HG02885 (cell line): Measurements from ENCODE around the gene SIK2.

Source experiments
- ATAC-seq: cut with Tn5 transposase; IDR thresholded peaks from one replicate; pipeline ENCODE4 v1.9.1; 2021; ENCODE audit warnings: mild to moderate bottlenecking; ENCODE audit not compliant: unreplicated experiment, poor library complexity

Gene SIK2

GRCh38 chr11:111723595-111723994, 121.3 kb downstream of the SIK2 start:
- ATAC-seq: no peak

GRCh38 chr11:111724615-111725129, 122.4 kb downstream of the SIK2 start:
- no peak for ATAC-seq

GRCh38 chr11:111725621-111726020, 123.4 kb downstream of the SIK2 start:
- ATAC-seq: no peak

GRCh38 chr11:111726301-111726713, 124.1 kb downstream of the SIK2 start:
- ATAC-seq: no peak

- no peak for ATAC-seq
Observed at GRCh38 chr11:111727431-111727830, 125.2 kb downstream of the SIK2 start.

GRCh38 chr11:111729071-111729830, 127.0 kb downstream of the SIK2 start:
- no peak for ATAC-seq

- no peak for ATAC-seq
Observed at GRCh38 chr11:111729831-111730311, 127.6 kb downstream of the SIK2 start.

- ATAC-seq: no peak
Observed at GRCh38 chr11:111730871-111731591, 128.8 kb downstream of the SIK2 start.

- no peak for ATAC-seq
Observed at GRCh38 chr11:111731821-111732220, 129.6 kb downstream of the SIK2 start.

GRCh38 chr11:111733016-111733415, 130.8 kb downstream of the SIK2 start:
- ATAC-seq: no peak

- ATAC-seq: no peak
Observed at GRCh38 chr11:111733611-111734088, 131.4 kb downstream of the SIK2 start.

GRCh38 chr11:111734101-111734953, 132.1 kb downstream of the SIK2 start:
- no peak for ATAC-seq

- no peak for ATAC-seq
Observed at GRCh38 chr11:111734954-111735261, 132.7 kb downstream of the SIK2 start.

GRCh38 chr11:111735262-111736116, 133.2 kb downstream of the SIK2 start:
- ATAC-seq: no peak

- ATAC-seq: no peak
Observed at GRCh38 chr11:111736181-111736590, 133.9 kb downstream of the SIK2 start.

GRCh38 chr11:111736621-111737443, 134.6 kb downstream of the SIK2 start:
- ATAC-seq: no peak

- ATAC-seq: no peak
Observed at GRCh38 chr11:111737444-111738210, 135.4 kb downstream of the SIK2 start.

GRCh38 chr11:111739299-111739698, 137.1 kb downstream of the SIK2 start:
- ATAC-seq: no peak
